ENCODE results near the gene TMPRSS11E.

The TMPRSS11E gene

GRCh38 chr4:68432320-68432719 lies 14.9 kb upstream of the TMPRSS11E start:
- Histone ChIP-seq H3K9me3 (no peaks in the 10 kb centered on the region), H3K4me1 (no peaks in the 10 kb centered on the region), H3K36me3 (no peaks in the 10 kb centered on the region), H3K4me3 (ENCODE audit: low read depth, low read length) (no peak overlapping the region), H3K27me3 (no peaks in the 10 kb centered on the region)
- DNase-seq: no peak
- TF ChIP-seq, protein P1, sequence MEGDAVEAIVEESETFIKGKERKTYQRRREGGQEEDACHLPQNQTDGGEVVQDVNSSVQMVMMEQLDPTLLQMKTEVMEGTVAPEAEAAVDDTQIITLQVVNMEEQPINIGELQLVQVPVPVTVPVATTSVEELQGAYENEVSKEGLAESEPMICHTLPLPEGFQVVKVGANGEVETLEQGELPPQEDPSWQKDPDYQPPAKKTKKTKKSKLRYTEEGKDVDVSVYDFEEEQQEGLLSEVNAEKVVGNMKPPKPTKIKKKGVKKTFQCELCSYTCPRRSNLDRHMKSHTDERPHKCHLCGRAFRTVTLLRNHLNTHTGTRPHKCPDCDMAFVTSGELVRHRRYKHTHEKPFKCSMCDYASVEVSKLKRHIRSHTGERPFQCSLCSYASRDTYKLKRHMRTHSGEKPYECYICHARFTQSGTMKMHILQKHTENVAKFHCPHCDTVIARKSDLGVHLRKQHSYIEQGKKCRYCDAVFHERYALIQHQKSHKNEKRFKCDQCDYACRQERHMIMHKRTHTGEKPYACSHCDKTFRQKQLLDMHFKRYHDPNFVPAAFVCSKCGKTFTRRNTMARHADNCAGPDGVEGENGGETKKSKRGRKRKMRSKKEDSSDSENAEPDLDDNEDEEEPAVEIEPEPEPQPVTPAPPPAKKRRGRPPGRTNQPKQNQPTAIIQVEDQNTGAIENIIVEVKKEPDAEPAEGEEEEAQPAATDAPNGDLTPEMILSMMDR (IDR thresholded peaks at IDR 0.05; ENCODE audit: low read depth, low read length): no peak

DNA sequence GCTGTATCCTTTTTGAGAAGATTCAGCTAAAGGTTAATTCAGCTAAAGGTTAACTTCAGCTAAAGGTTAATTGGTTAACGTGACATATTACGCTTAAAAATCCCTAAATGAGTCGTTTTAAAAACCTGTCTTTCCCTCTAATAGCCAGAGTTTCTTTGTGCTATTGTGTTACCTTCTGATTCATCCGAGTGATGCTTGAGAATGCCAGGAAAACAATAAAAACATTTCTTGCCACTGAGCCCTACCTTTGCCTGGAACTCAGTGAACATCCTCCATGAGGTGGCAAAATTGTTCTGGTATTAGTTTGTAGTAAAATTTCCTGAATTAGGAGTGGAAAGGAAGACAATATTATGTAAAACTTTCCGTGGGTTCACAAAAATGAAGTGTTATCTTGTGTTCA lies 13.7 kb upstream of the TMPRSS11E start:
- Histone ChIP-seq H3K4me1 (no peaks in the 10 kb centered on the region), H3K36me3 (no peaks in the 10 kb centered on the region), H3K27me3 (no peaks in the 10 kb centered on the region), H3K4me3 (ENCODE audit: low read depth, low read length) (no peak overlapping the region), H3K9me3 (no peaks in the 10 kb centered on the region)
- DNase-seq: no peak
- TF ChIP-seq, protein P1 (IDR thresholded peaks at IDR 0.05; ENCODE audit: low read depth, low read length): no peak

DNA sequence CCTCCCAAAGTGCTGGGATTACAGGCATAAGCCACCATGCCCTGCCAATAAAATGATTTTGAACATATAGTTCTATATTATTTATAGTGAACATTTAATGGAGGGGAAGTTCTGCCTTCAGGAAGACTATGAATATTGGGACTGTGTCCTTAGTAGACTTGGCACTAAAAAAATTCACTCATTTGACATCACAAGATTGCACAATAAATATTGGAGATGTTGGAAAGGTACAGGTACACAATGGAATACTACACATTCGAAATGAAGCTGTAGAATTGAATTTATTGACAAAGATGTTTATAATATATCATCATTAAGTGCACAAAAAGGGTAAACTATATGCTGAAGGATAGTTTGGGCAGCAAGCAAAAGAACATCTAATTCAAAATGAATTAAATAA lies 13.0 kb upstream of the TMPRSS11E start:
- no peak for DNase-seq
- Histone ChIP-seq H3K36me3 (no peaks in the 10 kb centered on the region), H3K27me3 (no peaks in the 10 kb centered on the region), H3K4me3 (ENCODE audit: low read depth, low read length) (no peak overlapping the region), H3K9me3 (no peaks in the 10 kb centered on the region), H3K4me1 (no peaks in the 10 kb centered on the region)
- TF ChIP-seq, protein P1 (IDR thresholded peaks at IDR 0.05; ENCODE audit: low read depth, low read length): no peak

DNA sequence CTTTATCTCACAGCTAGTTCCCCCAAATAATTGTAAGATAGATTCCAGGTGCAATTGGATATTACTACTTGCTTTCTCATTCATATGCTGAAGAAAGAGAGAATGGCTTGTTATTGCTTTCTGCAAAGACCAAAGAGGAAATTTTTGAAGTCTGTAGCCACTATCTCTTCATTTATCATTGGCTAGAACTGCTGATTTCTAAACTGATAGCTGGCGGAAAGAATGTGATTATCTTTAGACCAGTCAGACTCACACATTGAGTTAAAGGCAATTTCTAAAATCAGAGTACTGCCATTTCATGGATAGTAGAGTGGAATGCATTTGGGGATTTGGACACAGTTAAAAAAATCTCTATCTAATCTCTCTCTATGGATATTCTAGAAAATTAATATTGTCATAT lies 12.4 kb upstream of the TMPRSS11E start:
- H3K4me1 ChIP-seq: no peaks in the 10 kb centered on the region
- TF ChIP-seq, protein P1 (IDR thresholded peaks at IDR 0.05; ENCODE audit: low read depth, low read length): no peak
- H3K27me3 ChIP-seq: no peaks in the 10 kb centered on the region
- H3K36me3 ChIP-seq: no peaks in the 10 kb centered on the region
- no peak for DNase-seq
- H3K4me3 ChIP-seq (ENCODE audit: low read depth, low read length): no peak overlapping the region
- no peaks in the 10 kb centered on the region for H3K9me3 ChIP-seq

DNA sequence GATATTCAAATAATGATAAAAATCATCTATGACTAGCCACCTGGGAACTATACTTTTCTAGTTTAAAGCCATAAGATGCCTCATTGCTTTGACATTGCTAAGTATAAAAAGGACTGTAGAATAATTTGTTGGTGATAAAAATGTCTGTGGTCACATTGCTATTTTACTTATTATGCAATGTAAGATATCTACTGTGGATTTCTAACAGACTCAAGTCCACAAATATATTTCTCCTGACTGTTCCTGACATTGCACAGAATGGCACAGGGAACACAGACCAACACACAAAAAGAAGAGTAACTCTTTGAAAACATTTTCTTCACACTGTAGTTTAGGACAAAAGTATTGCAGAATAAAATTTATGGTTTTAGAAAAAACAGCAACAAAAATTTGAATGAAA lies 2.2 kb upstream of the TMPRSS11E start:
- TF ChIP-seq, protein P1 (IDR thresholded peaks at IDR 0.05; ENCODE audit: low read depth, low read length): no peak

DNA sequence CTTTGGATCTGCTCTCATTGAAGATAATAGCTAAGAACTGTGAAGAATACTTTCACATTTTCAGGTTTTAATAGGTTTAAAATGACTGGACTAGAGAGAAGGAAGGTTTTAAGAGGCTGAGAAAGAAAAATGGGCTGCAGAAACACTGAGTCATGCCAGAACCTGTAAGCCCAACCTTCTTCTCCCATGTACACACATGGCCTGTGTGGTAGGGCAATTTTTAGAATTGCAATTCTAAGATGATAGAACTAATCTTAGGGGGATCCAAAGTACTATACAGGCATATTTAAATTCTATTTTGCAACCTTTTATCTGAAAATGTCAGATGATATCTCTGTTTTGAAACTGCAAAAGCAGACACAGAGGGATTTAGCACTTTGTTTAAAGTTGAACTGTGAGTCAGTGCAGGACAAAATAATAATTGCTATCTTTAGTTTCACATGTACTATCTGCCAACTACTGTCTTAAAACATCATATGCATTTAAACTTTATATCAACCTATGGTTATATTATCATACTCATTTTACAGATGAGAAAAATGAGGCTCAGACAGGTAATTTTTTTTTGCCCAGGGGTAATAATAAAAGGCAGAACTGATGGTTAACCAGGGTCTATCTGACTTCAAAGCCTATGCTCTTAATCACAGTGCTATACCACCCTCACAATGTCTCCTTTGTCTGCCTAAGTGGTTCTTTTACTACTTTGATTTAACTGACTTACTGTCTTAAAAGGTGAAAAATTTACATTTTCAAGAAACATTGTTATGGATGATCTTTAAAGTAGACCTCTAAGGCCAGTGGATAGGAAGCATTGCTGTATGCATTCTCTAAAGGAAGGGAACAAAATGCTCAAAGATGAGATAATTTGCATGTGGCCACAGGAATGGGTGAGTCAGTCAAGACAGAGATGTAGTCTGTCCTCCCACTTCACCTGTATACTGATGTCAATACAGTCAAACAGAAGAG lies 4.3 kb downstream of the TMPRSS11E start:
- Histone ChIP-seq H3K9me3 (no peaks in the 10 kb centered on the region), H3K36me3 (no peaks in the 10 kb centered on the region), H3K4me3 (ENCODE audit: low read depth, low read length) (no peak overlapping the region), H3K4me1 (no peaks in the 10 kb centered on the region), H3K27me3 (no peaks in the 10 kb centered on the region)
- no peak for DNase-seq
- TF ChIP-seq, protein P1 (IDR thresholded peaks at IDR 0.05; ENCODE audit: low read depth, low read length): no peak

More for the DNA sequence above, 2.2 kb upstream of the TMPRSS11E start:
- no peaks in the 10 kb centered on the region for H3K4me1 ChIP-seq
- H3K9me3 ChIP-seq: no peaks in the 10 kb centered on the region
- no peak overlapping the region for H3K4me3 ChIP-seq (ENCODE audit: low read depth, low read length)
- no peaks in the 10 kb centered on the region for H3K27me3 ChIP-seq
- H3K36me3 ChIP-seq: no peaks in the 10 kb centered on the region
- no peak for DNase-seq

Measured in BE2C (cell line).